ENCODE data around the gene RNF5.

Gene RNF5

DNA sequence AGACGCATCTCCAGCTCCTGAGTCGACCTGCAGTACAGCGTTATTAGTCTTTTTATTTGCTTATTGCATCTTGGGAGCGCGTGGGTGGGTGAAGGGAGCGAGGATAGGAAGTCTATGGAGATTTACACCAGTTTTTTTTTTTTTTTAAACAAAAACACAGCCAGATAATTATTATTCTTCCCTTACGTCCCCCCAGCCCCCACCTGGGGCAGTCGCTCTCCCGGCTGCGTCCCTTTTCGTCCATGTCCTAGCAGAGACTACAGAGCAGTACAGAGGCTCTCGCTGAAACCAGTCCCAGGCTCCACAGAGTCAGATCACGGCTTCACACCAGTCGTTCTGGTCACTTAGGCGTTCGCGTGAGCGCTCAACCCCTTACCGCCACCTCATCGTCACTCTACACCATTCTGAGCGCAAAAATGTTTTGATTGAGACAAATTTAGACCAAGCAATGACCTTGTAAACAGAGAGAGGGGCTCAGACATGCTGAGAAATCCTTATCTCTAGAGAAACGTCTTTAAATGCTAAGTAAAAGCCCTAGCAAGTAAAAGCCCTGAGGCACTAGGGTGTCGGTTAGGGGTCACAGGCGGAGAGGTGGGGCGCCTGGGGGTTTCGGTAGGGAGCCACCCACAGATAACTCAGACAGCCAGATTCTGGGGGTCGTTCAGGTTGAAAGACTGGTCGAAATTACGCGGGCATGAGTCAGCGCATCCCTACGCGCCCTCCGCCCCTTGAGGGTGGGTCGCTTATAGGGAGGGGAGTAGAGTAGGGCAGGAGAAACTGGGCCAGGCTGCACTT, 25.2 kb upstream of the RNF5 start:
- peak; percentile 48 for DNase-seq

DNA sequence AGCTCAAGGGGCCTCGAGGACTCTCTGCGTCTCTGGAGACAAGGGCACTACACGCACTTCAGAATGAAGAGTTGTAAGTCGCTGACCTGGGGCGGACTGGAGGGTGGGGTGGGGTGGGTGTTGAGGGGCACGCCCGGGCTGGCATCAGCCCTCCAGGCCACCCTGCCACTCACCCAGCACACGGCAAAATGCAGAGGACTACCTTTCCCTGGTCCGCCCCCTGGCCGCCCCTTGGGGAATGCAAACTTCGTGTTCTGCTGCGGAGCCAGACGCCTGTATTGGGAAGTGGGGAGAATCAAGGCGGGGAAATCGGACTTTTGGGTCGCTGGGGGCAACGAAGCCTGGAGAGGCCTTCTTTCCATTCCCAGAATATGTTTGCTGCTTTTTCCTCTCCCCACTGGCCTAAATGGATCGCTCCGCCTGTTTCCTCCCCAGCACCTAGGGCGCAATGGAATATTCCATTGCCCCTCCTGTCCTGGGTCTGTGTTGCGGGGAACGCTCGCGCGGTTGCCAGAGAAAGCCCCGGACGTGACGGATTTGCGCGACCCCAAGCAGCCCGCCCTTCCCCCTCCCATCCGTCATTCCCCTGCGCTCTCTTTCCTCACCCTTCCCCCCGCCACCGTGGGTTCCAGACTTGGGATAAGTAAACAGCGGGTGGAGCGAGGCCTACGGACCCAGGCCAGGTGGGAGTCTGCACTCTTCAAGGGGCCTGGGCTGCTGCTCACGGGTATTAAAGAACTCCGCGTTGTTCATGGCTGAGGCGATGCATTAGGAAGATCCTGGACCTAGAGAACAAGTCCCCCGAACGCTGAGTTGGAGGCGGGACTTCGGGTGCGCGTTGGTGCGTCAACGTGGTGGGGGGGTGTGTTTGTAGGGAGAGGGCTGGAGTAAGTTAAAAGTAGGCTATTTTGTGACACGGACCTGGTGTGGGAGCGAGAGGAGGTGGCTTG, 24.4 kb upstream of the RNF5 start, which contains the start of gene PPT2:
Gene PPT2 (plus strand): TSS at position 578 of the 950 bp plus-strand sequence. CDS start 454 bp downstream, outside the sequence.
- peak; percentile 72 for DNase-seq

DNA sequence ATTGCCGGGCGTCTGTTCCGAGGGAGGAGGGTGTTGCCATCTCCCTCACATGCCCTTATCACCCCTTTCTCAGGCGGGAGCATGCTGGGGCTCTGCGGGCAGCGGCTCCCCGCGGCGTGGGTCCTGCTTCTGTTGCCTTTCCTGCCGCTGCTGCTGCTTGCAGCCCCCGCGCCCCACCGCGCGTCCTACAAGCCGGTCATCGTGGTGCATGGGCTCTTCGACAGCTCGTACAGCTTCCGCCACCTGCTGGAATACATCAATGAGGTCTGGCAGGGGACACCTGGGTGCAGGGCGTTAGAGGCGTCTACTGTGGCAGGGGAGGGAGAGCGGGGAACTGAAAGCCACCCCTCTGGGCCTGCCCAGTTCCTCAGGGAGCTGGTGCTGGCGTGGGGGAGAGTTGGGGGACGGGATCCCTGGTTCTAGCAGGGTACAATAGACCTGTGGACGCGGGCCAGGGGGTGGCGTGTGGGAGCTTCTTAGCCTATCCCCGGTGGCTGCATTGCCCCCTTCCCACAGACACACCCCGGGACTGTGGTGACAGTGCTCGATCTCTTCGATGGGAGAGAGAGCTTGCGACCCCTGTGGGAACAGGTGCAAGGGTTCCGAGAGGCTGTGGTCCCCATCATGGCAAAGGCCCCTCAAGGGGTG, 23.6 kb upstream of the RNF5 start:
- DNase-seq, result peak; percentile 56

DNA sequence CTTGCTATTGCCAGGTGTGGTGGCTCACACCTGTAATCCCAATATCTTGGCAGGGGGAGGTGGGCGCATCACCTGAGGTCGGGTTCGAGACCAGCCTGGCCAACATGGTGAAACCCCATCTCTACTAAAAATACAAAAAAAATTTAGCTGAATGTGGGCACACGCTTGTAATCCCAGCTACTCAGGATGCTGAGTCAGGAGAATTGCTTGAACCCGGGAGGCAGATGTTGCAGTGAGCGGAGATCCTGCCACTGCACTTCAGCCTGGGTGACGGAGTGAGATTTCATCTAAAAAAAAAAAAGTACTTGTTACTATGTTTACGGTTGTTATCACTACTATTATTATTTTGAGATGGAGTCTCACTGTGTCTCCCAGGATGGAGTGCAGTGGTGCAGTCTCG, 21.3 kb upstream of the RNF5 start:
- DNase-seq, result no peak

DNA sequence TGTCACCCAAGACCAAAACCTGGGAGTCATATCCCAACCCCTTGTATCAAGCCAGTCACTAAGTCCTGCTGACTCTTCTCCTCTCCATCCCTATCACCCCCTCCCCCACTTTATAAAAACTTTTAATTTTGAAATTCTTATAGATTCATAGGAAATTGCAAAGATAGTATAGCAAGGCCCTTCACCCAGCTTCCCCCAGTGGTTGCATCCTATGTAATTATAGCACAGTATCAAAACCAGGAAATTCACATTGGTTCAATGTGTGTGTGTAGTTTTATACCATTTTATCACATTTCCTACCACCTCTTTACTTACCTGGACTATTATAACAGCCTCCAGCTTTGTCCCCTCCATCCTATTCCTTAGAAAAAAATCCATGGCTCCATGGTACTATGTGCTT, 20.2 kb upstream of the RNF5 start:
- DNase-seq, result no peak

DNA sequence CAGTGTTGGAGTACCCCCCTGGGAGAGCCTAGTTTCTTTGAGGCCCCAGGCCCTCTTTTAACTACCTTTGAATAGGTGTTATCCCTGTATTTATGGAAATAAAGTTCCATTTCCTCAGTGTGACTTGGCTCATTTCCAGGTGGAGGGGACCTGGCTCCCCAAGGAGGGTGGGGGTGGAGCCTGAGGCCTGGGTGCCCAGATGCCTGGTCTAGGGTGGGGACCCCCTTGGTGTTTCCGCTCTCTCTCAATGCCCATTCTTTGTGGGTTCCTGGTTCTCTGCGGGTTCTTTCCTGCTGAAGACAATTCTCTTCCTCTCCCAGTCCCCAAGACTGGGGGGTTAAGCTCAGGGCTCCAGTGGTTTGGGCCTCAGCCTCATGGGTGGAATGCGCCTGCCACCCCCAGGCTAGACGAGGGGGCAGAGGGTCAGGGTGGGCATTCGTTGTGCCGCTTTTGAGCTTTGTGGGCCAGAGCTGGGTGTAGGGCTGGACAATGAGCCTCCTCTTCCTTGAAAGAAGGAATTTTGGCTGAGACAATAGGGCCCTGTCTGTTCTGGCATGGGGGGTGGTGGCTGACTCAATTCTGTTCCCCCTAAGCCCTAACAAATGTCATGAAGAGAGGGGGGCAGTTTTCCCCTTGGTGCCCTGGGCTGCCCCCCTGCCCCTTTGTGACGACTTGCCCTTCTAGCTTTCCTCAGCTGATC, 14.5 kb upstream of the RNF5 start:
- DNase-seq, result no peak

DNA sequence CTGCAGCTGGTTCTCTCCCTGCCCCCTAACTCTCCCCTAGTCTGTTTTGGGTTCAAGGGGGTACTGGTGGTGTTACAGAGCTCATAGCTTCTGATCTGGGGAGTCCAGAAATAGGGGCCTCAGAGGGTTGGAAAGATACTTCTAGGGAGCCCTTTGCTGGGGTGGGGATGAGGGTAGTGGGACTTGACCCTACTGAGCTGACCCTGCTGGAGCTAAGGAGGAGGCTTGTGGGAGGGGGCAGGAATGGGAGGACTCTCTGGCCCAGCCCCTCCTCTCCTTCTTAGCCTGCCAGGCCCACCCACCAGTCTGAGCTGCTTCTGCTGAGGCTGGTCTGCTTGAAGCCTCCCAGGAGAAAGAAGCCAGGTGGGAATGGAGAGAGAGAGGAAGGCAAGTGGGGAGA, 13.9 kb upstream of the RNF5 start, which contains the start of gene EGFL8:
Gene EGFL8 (plus strand): TSS at position 301 of the 400 bp plus-strand sequence. CDS start 1,571 bp downstream, outside the sequence.
- DNase-seq, result no peak

DNA sequence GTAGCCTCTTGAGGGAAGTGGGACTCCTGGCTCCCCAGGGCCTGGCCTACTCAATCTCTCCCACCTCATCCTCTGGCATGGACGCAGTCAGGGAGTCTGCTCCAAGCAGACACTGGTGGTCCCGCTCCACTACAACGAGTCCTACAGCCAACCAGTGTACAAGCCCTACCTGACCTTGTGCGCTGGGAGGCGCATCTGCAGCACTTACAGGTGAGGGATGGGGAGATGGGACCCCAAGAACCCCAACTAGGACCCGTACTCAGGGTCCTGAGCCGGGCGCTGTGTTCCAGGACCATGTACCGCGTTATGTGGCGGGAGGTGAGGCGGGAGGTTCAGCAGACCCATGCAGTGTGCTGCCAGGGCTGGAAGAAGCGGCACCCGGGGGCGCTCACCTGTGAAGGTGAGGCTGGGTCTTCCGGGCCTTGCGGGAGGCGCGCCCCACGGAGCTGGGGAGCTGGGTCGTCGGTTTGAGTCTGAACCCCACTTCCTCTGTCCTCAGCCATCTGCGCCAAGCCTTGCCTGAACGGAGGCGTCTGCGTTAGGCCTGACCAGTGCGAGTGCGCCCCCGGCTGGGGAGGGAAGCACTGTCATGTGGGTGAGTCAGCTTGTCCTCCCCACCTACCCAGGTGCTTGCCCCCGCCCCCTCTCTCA, 11.7 kb upstream of the RNF5 start:
- no peak for DNase-seq

DNA sequence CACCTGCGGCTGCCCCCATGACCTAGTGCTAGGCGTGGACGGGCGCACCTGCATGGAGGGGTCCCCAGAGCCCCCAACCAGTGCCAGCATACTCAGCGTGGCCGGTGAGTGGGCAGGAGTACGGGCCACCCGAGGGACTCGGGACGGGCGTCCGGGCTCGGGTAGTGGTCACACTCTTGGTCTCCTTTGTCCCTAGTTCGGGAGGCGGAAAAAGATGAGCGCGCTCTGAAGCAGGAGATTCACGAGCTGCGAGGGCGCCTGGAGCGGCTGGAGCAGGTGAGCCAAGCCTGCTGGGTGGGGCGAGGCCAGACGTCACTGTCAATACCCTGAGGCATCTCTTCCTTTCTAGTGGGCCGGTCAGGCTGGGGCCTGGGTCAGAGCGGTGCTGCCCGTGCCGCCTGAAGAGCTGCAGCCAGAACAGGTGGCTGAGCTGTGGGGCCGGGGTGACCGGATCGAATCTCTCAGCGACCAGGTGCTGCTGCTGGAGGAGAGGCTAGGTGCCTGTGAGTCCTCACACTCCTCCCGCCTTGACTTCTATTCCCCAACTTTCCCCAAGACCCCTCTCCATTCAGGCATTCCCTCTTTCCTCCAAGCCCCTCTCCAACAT, 10.9 kb upstream of the RNF5 start:
- DNase-seq, result no peak

DNA sequence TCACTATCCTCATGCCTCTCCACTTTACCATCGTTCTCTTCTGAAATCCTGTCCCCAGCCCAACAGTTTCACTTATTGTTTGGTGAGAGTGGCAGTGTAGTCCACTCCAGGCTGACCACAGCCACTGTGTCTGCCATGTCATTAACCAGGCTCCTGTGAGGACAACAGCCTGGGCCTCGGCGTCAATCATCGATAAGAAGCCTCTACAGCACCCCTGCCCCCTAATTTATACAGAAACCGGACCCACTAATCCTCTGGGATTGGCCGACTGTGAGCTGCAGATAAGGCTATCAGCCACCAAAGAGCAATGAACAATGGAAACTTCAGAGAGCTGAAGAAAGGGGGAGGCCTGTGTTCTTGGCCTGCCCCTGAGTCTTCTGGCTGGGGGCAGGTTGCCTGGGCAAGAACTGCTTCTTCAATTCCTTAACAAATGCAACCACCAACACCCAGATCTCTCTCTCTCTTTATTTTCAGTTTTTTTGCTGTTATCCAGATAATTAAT, 10.4 kb upstream of the RNF5 start:
- DNase-seq, result no peak

DNA sequence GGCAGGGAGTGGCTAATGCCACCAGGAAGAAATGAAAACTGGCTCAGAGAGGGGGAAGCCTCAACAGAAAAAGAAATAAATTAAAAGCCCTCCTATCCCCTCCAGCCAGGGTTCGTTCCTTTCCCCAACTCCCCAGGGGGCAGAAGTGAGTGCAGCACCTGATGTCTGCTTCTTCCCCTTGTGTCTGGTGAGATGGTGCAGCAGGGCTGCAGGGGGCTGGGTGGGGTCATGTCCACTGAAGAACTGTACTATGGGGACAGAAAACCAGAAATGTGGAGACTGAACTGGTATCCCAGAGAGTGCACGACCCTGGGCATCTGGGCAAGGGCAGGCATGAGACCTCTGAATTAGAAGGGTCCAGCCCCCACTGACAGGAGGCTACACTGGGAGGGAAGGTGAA, 9.9 kb upstream of the RNF5 start:
- no peak for DNase-seq

DNA sequence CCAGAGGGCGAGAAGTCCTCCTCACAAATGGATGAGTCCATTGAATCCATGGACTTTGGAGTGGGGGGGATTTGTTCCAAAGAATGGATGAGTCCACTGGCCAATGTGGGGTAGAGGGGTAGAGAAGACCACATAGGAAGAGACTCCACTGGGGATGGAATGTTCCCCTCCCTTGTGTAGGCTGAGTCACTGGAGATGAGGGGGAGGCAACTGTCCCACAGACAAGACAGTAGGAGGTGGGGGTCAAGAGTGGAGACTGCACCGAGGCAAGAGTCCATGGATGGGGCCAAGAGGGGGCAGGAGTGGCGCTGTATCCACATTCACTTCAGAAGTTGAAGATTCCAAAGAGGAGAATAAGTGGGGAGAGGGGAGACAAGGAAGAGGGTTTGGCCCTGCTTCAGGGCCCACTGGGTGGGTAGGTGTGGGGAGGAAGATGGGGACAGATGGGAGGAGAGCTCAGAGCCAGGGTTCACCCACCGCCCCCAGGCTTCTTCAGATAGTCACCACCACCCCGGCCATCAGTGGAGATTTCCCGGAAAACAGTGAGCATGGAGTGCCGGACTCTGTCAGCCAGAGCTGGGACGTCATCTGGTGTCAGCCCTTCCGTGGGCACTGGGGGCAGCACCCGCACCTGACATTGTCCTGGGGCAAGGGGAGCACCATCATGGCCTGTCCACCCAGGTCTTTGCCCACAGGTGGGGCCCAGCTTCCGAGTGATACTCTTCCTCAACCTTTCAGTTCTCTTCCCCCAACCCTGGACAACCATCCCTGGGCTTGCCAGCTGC, 9.2 kb upstream of the RNF5 start:
- no peak for DNase-seq

DNA sequence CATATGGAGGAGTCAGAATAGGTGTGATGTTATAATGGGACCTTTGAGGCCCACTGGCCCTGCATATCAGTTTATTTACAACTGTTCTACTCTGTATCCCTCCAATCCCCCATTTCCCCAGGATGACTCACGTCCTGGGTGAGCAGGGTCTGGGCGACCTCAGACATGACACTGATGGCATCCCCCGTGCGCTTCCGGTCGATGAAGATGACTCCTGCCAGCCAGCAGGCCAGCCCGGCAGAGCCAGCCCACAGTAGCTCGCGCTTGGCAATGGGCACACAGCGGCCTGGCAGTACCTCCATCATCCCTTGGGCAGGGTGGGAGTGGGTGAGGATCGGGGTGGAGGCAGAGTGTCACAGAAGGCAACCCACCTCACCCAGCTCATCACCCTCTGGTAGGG, 7.9 kb upstream of the RNF5 start:
- no peak for DNase-seq

DNA sequence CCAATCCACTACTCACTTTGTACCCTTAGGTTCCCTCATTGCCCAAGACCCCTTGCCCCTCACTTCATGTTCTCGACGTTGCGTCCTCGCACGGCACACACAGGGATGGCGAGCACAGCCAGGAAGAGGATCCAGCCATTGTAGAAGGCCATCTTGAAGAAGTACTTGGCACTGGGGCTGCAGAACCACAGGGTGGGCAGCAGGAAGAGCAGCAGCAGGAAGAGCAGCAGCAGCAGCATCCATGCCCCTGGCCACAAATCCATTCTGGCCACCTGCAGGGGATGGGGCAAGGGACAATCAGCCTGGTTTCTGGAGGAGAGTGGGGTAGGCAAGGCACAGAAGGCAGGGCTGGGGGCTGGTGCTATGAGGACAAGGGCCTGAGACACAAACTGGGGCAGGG, 7.0 kb upstream of the RNF5 start:
- no peak for DNase-seq

DNA sequence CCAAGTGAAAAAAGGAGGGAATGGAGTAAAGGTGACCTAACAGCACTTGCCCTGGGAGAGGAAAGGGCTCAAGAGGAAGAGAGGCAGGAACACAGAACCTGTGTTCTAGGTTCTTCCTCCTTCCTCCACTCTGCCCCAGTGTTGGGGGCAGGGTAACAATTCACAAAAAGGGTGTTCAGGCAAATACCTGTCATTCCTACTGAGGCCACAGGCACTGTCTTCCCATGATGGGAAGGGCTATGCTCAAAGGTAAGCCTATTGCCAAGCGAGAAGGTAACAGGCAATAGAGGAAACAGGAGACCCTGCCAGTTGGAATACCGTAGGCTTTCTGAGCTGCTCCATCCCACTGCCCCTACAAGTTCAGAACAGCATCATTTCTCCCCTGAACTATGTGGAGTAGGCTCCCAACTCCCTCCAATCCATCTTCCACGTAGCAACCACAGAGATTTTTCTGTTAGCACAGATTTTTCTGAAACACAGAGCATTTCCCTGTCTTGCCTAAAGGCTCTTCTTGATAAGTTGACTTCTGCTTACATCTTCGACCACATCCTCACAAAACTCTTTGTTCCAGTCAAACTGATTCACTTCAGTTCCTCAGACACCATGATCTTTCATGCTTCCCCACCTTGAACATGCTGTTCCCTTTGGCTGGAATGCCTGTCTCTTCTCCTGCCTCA, 5.0 kb upstream of the RNF5 start:
- no peak for DNase-seq

DNA sequence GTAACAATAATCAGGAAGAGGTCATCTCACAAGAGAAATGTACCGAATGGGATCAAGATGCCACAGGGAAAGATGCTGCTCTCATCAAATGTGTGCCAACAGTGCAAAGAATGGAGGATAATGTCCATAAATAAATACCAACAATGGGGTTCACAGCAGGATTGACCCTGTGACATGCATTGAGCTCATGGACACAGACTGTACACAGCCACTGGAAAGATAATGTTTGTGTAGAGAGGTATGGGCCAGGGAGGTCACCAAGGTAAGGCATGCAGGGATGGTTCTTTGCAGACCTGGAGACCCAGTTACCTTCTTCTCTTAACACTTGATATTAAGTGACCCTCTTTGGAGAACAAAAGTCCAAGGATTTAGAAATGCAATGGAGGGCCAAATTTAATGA, 3.8 kb upstream of the RNF5 start:
- no peak for DNase-seq

DNA sequence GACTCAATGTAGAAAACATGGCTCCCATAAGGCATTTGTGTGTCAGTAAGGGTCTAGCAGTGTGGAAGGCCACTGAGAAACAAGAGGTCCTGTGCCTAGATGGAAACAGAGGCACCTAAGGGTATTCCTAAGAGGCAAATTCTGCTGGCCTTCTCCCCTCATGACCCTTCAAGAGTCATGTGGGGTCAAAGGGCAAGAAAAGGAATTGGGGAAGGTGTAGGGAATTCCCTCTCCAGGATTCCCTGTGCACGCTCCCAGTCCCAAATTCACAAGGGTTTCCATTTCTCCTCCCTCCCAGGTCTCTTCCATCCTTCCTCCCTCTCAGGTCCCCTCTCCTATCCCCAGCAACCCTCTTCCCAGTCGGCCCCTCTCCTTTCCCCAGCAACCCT, 2.9 kb upstream of the RNF5 start:
- DNase-seq, result no peak

DNA sequence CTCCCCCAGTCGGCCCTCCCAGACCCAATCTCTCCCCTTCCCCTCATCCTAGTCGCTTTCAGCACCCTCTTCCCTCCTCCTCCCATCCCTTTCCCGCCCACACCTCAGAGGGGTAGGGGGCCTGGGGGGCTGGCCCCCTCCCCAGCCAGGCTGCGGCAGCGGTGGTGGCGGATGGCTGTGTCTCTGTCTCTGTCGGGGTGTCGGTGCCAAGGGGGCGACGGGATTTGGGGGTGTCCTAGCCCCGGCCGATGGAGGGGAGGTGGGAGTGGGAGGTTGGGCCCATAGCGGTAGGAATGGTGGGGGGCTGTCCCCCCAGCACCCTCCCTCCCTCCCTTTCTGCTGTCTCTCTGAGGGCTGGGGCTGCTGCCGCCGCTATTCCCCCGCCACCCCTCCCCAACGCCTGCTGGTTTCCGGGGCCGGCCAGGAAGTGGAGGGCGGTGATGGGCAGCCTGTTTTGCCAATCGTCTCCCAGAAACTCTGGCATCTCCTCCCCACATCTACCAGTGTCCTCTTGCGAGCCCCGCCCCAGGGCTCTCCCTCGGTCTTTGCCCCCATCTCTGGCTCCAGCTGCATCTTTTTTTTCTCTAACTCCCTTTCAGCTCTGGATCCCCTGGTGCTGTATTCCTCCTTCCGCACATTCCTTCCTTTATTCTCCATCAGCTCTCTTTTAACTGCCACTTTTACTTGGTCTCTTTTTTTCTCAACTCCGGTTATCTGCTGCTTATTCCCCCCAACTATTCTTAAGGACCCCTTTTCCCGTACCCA, 2.3 kb upstream of the RNF5 start, which contains the start of gene AGPAT1:
Gene AGPAT1 (minus strand): TSS at position 374 of the 765 bp plus-strand sequence. CDS start 4,588 bp downstream, outside the sequence.
- peak; percentile 86 for DNase-seq

All from amniotic stem cell (primary cell).